T-helper 2 cell (primary cell): ENCODE results near the gene NLRP8.
A peak's percentile ranks its signal among the peaks of the same experiment; 100 is the strongest.
"Not testable (repeated sequence)": the region's sequence is repeated elsewhere in the genome, so short reads cannot be mapped to it uniquely, and the experiment has no call there.

ENCODE experiments used
- DNase-seq, 5 experiments: peaks; one replicate each; pipeline versions ENCODE4 v3.0.0 to v3.0.0-alpha.2; 2012 to 2022
- total RNA-seq, 2 donors: gene quantifications; one replicate each; lab custom pipeline; 2026; lab: John Stamatoyannopoulos, UW

The NLRP8 gene
- total RNA-seq, result 0 reads per million in 2 donors

- DNase-seq, result no peak
Measured at GRCh38 chr19:55947532-55947931, at the start of gene NLRP8. TSS of gene NLRP8 (plus strand) at chr19:55947832.

- no peak for DNase-seq
Measured at GRCh38 chr19:55898911-55899310, 48.7 kb upstream of the NLRP8 start.

- DNase-seq, result no peak
Measured at GRCh38 chr19:55901369-55902079, 46.1 kb upstream of the NLRP8 start.

- no peak for DNase-seq
Measured at GRCh38 chr19:55902080-55902751, 45.4 kb upstream of the NLRP8 start.

GRCh38 chr19:55907286-55907685 lies 40.3 kb upstream of the NLRP8 start:
- DNase-seq, result no peak

- no peak for DNase-seq
Measured at GRCh38 chr19:55907746-55908145, 39.9 kb upstream of the NLRP8 start.

GRCh38 chr19:55909801-55910200 lies 37.8 kb upstream of the NLRP8 start:
- no peak for DNase-seq

GRCh38 chr19:55912916-55913315 lies 34.7 kb upstream of the NLRP8 start:
- DNase-seq, result no peak

- no peak for DNase-seq
Measured at GRCh38 chr19:55913643-55914268, 33.9 kb upstream of the NLRP8 start.

- DNase-seq, result no peak
Measured at GRCh38 chr19:55923556-55923955, 24.1 kb upstream of the NLRP8 start.

GRCh38 chr19:55927991-55928390 lies 19.6 kb upstream of the NLRP8 start:
- DNase-seq, result no peak

GRCh38 chr19:55929258-55929657 lies 18.4 kb upstream of the NLRP8 start:
- DNase-seq, result not testable (repeated sequence)

- peak in 1 of 5 experiments; percentile 6 for DNase-seq
Measured at GRCh38 chr19:55930996-55931515, 16.6 kb upstream of the NLRP8 start.

- DNase-seq, result no peak
Measured at GRCh38 chr19:55931936-55932386, 15.7 kb upstream of the NLRP8 start, which contains the start of gene NLRP13. TSS of gene NLRP13 (minus strand) at chr19:55932336. CDS start at chr19:55932311, 25 bp downstream.

- no peak for DNase-seq
Measured at GRCh38 chr19:55935206-55935605, 12.4 kb upstream of the NLRP8 start.

- no peak for DNase-seq
Measured at GRCh38 chr19:55939206-55939605, 8.4 kb upstream of the NLRP8 start.

GRCh38 chr19:55940306-55940705 lies 7.3 kb upstream of the NLRP8 start:
- DNase-seq, result no peak

- DNase-seq, result not testable (repeated sequence)
Measured at GRCh38 chr19:55950566-55950965, 2.9 kb downstream of the NLRP8 start.

GRCh38 chr19:55956431-55956830 lies 8.8 kb downstream of the NLRP8 start:
- DNase-seq, result no peak

GRCh38 chr19:55958356-55958755 lies 10.7 kb downstream of the NLRP8 start:
- DNase-seq, result no peak

GRCh38 chr19:55959996-55960675 lies 12.5 kb downstream of the NLRP8 start:
- no peak for DNase-seq

GRCh38 chr19:55962186-55962585 lies 14.6 kb downstream of the NLRP8 start:
- DNase-seq, result no peak

GRCh38 chr19:55973982-55974381 lies 26.4 kb downstream of the NLRP8 start:
- no peak for DNase-seq
